Measurements from ENCODE around the gene FOXL1.

DNA sequence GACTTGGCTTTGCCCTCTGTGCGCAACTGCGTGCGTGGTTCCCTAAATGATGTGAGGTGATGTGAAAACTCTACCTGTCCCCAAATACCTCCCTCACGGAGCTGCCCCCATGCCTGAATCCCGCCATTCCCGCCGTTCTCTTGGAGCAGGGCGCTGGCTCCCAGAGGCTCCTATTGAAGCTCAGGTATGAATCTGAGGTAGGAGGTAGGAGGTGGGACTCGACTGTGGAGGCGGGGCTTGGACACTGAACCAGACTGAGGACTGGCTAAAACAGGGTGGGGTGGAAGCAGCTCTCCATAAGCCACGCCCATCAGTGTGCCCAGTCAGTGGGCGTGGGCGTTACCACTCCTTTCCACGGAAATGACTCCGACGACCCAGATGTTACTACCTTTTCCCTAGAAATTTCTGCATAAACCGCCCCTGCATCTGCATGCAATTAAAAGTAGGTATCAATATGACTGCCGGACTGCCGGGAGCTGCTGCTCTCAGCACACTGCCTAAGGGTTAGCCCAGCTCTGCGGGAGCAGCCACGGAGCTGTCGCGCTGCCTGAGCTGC lies 41.0 kb downstream of the FOXL1 start:
- TF ChIP-seq, protein P1, sequence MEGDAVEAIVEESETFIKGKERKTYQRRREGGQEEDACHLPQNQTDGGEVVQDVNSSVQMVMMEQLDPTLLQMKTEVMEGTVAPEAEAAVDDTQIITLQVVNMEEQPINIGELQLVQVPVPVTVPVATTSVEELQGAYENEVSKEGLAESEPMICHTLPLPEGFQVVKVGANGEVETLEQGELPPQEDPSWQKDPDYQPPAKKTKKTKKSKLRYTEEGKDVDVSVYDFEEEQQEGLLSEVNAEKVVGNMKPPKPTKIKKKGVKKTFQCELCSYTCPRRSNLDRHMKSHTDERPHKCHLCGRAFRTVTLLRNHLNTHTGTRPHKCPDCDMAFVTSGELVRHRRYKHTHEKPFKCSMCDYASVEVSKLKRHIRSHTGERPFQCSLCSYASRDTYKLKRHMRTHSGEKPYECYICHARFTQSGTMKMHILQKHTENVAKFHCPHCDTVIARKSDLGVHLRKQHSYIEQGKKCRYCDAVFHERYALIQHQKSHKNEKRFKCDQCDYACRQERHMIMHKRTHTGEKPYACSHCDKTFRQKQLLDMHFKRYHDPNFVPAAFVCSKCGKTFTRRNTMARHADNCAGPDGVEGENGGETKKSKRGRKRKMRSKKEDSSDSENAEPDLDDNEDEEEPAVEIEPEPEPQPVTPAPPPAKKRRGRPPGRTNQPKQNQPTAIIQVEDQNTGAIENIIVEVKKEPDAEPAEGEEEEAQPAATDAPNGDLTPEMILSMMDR (IDR thresholded peaks at IDR 0.05), result no peak
- TF ChIP-seq, protein P2, sequence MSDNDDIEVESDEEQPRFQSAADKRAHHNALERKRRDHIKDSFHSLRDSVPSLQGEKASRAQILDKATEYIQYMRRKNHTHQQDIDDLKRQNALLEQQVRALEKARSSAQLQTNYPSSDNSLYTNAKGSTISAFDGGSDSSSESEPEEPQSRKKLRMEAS (IDR thresholded peaks at IDR 0.05), result no peak
- TF ChIP-seq POLR2A (IDR thresholded peaks at IDR 0.05; ENCODE audit: low read length) (no peak), CHD4 (IDR thresholded peaks at IDR 0.05; ENCODE audit: borderline replicate concordance) (no peak), CEBPB (IDR thresholded peaks at IDR 0.05) (no peak), RFX5 (IDR thresholded peaks at IDR 0.05) (no peak), JUN (IDR thresholded peaks at IDR 0.05) (no peak), ESRRA (IDR thresholded peaks at IDR 0.05; ENCODE audit: borderline replicate concordance, low read length) (no peak), CHD2 (IDR thresholded peaks at IDR 0.05; ENCODE audit: low read length, partially characterized antibody) (no peak), GATA3 (IDR thresholded peaks at IDR 0.05; ENCODE audit: borderline replicate concordance) (no peak)
- TF ChIP-seq, protein P3, sequence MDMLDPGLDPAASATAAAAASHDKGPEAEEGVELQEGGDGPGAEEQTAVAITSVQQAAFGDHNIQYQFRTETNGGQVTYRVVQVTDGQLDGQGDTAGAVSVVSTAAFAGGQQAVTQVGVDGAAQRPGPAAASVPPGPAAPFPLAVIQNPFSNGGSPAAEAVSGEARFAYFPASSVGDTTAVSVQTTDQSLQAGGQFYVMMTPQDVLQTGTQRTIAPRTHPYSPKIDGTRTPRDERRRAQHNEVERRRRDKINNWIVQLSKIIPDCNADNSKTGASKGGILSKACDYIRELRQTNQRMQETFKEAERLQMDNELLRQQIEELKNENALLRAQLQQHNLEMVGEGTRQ (IDR thresholded peaks at IDR 0.05), result no peak
